Measurements from ENCODE around the gene GLIS1. TPM values are rescaled to one million over a fixed set of nuclear protein-coding genes. Genes with fewer than 3 reads are reported as not detected.
A peak's percentile ranks its signal among the peaks of the same experiment; 100 is the strongest.

The GLIS1 gene
- total and polyA plus RNA-seq, 7 donors, result 0.03 to 0.40 (median 0.15) TPM

- Histone ChIP-seq H3K27ac (no peak overlapping the region), H3K36me3 (ENCODE audit: insufficient read depth in 1 of 2, low read depth in 1 of 2) (no peaks in the 10 kb centered on the region), H3K27me3 (ENCODE audit: insufficient read depth in 3 of 3, low read length in 2 of 3) (no peaks in the 10 kb centered on the region), H3K4me1 (no peaks in the 10 kb centered on the region), H3K9me3 (no peaks in the 10 kb centered on the region), H3K4me3 (no peak overlapping the region)
- TF ChIP-seq, protein P1, sequence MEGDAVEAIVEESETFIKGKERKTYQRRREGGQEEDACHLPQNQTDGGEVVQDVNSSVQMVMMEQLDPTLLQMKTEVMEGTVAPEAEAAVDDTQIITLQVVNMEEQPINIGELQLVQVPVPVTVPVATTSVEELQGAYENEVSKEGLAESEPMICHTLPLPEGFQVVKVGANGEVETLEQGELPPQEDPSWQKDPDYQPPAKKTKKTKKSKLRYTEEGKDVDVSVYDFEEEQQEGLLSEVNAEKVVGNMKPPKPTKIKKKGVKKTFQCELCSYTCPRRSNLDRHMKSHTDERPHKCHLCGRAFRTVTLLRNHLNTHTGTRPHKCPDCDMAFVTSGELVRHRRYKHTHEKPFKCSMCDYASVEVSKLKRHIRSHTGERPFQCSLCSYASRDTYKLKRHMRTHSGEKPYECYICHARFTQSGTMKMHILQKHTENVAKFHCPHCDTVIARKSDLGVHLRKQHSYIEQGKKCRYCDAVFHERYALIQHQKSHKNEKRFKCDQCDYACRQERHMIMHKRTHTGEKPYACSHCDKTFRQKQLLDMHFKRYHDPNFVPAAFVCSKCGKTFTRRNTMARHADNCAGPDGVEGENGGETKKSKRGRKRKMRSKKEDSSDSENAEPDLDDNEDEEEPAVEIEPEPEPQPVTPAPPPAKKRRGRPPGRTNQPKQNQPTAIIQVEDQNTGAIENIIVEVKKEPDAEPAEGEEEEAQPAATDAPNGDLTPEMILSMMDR (IDR thresholded peaks at IDR 0.05), result no peak
- DNase-seq (no peak), ATAC-seq (no peak)
- WGBS, 3 donors, result 83 to 92% (median 86%) methylated on average over 4 of the region's 4 CpGs
- intact Hi-C loops (cut with DNase I), result no loop called here
Observed at GRCh38 chr1:53573931-53574330, 165.0 kb downstream of the GLIS1 start.

GRCh38 chr1:53573522-53573921 lies 165.4 kb downstream of the GLIS1 start:
- H3K27ac ChIP-seq, result no peak overlapping the region
- no peaks in the 10 kb centered on the region for H3K27me3 ChIP-seq (ENCODE audit: insufficient read depth in 3 of 3, low read length in 2 of 3)
- TF ChIP-seq, protein P1 (IDR thresholded peaks at IDR 0.05), result no peak
- no peaks in the 10 kb centered on the region for H3K9me3 ChIP-seq
- intact Hi-C loops (cut with DNase I), result no loop called here
- H3K4me3 ChIP-seq, result no peak overlapping the region
- no peaks in the 10 kb centered on the region for H3K4me1 ChIP-seq
- WGBS, 3 donors, result 94 to 95% (median 95%) methylated on average over 8 of the region's 8 CpGs
- DNase-seq (no peak), ATAC-seq (no peak)
- no peaks in the 10 kb centered on the region for H3K36me3 ChIP-seq (ENCODE audit: insufficient read depth in 1 of 2, low read depth in 1 of 2)

GRCh38 chr1:53572815-53573173 lies 166.2 kb downstream of the GLIS1 start:
- no peak overlapping the region for H3K27ac ChIP-seq
- ATAC-seq (no peak), DNase-seq (no peak)
- H3K9me3 ChIP-seq, result no peaks in the 10 kb centered on the region
- WGBS, 3 donors, result 88 to 93% (median 89%) methylated on average over 3 of the region's 3 CpGs
- TF ChIP-seq, protein P1 (IDR thresholded peaks at IDR 0.05), result no peak
- H3K27me3 ChIP-seq (ENCODE audit: insufficient read depth in 3 of 3, low read length in 2 of 3), result no peaks in the 10 kb centered on the region
- no peak overlapping the region for H3K4me3 ChIP-seq
- intact Hi-C loops (cut with DNase I), result no loop called here
- no peaks in the 10 kb centered on the region for H3K36me3 ChIP-seq (ENCODE audit: insufficient read depth in 1 of 2, low read depth in 1 of 2)
- no peaks in the 10 kb centered on the region for H3K4me1 ChIP-seq

GRCh38 chr1:53572065-53572814 lies 166.7 kb downstream of the GLIS1 start:
- intact Hi-C loops (cut with DNase I), result no loop called here
- no peak overlapping the region for H3K4me3 ChIP-seq
- no peaks in the 10 kb centered on the region for H3K4me1 ChIP-seq
- H3K27me3 ChIP-seq (ENCODE audit: insufficient read depth in 3 of 3, low read length in 2 of 3), result no peaks in the 10 kb centered on the region
- no peaks in the 10 kb centered on the region for H3K9me3 ChIP-seq
- ATAC-seq, result peak; percentile 75 to 90 (median 80)
- TF ChIP-seq, protein P1 (IDR thresholded peaks at IDR 0.05), result no peak
- H3K36me3 ChIP-seq (ENCODE audit: insufficient read depth in 1 of 2, low read depth in 1 of 2), result no peaks in the 10 kb centered on the region
- DNase-seq, result no peak
- no peak overlapping the region for H3K27ac ChIP-seq
- 30 to 39% (median 38%) methylated on average over 4 of the region's 4 CpGs for WGBS, 3 donors

DNA sequence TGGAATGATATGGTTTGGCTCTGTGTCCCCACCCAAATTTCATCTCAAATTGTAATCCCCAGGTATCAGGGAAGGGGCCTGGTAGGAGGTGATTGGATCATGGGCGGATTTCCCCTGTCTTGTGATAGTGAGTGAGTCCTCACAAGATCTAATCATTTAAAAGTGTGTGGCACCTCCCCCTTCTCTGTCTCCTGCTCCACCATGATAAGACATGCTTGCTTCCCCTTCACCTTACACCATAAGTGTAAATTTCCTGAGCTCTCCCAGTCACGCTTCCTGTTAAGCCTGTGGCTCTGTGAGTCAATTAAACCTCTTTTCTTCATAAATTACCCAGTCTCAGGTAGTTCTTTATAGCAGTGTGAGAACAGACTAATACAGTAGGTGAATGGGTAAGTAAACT lies 170.4 kb downstream of the GLIS1 start:
- Histone ChIP-seq H3K4me1 (no peaks in the 10 kb centered on the region), H3K27me3 (ENCODE audit: insufficient read depth in 3 of 3, low read length in 2 of 3) (no peaks in the 10 kb centered on the region), H3K27ac (no peak overlapping the region), H3K4me3 (no peak overlapping the region), H3K36me3 (ENCODE audit: insufficient read depth in 1 of 2, low read depth in 1 of 2) (no peaks in the 10 kb centered on the region), H3K9me3 (no peaks in the 10 kb centered on the region)
- ATAC-seq (no peak), DNase-seq (no peak)
- TF ChIP-seq, protein P1 (IDR thresholded peaks at IDR 0.05), result no peak
- 95 to 98% (median 97%) methylated on average over 2 of the region's 2 CpGs for WGBS, 3 donors
- intact Hi-C loops (cut with DNase I), result no loop called here
